ENCODE data around the gene RUVBL2.

Gene RUVBL2

DNA sequence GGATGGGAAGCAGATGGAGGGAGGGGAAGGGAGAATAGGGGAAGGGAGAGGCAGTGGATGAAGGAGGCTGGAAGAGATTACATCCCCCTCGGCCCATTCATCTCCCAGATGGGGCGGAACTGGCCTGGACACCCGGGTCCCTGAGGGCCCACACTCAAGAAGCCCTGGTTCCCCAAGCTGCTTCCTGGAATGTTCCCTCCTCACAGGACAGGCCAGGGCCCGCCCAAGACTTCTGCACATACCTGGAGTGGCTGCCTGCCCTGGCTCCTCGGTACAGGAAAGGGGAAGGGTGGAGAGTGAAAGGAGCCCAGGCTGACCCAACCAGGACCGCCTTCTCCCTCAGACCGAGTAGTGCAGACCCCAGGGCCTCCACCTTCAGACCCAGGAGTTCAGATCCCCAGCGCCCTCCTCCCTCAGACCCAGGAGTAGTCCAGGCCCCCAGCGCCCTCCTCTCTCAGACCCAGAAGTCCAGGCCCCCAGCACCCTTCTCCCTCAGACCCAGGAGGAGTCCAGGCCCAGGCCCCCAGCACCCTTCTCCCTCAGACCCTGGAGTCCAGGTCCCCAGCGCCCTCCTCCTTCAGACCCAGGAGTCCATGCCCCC, 70.4 kb downstream of the RUVBL2 start:
- no peak overlapping the region for H3K4me3 ChIP-seq (ENCODE audit: control insufficient read depth, low read depth, low read length)
- TF ChIP-seq, protein P1, sequence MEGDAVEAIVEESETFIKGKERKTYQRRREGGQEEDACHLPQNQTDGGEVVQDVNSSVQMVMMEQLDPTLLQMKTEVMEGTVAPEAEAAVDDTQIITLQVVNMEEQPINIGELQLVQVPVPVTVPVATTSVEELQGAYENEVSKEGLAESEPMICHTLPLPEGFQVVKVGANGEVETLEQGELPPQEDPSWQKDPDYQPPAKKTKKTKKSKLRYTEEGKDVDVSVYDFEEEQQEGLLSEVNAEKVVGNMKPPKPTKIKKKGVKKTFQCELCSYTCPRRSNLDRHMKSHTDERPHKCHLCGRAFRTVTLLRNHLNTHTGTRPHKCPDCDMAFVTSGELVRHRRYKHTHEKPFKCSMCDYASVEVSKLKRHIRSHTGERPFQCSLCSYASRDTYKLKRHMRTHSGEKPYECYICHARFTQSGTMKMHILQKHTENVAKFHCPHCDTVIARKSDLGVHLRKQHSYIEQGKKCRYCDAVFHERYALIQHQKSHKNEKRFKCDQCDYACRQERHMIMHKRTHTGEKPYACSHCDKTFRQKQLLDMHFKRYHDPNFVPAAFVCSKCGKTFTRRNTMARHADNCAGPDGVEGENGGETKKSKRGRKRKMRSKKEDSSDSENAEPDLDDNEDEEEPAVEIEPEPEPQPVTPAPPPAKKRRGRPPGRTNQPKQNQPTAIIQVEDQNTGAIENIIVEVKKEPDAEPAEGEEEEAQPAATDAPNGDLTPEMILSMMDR (IDR thresholded peaks at IDR 0.05; ENCODE audit: control insufficient read depth, insufficient read depth, low read depth, low read length, missing control alignments): no peak
- no peak for DNase-seq (ENCODE audit: low read depth)

- TF ChIP-seq, protein P1 (IDR thresholded peaks at IDR 0.05; ENCODE audit: control insufficient read depth, insufficient read depth, low read depth, low read length, missing control alignments): no peak
- H3K4me3 ChIP-seq (ENCODE audit: control insufficient read depth, low read depth, low read length): 0 out of 2 replicates have a peak within 1 kb of the TSS, but pooled peaks have one; percentile 1
- no peak for DNase-seq (ENCODE audit: low read depth)
Observed at GRCh38 chr19:49064768-49065611, 71.3 kb downstream of the RUVBL2 start, which contains the start of gene NTF4. Gene NTF4, minus strand, starts transcription at chr19:49064818. Its CDS starts 2,821 bp downstream, at chr19:49061997.

All from AG09309 (cell line).